Tibial nerve (tissue), 4 donors: ENCODE results near the gene SUGCT. TPM values are rescaled to one million over a fixed set of nuclear protein-coding genes. Genes with fewer than 3 reads are reported as not detected.

Experiments
- DNase-seq, 2 donors: peaks; one replicate each; pipeline ENCODE4 v3.0.0-alpha.2; 2019; ENCODE audit warnings: low spot score in 2 of 2
- H3K27ac ChIP-seq, 4 donors: fragments of 200-600 bp; sonication (generic) in 3 of 4; one replicate each; pipeline ENCODE4 v1.5.1; 2017 to 2019; ENCODE audit warnings: mild to moderate bottlenecking in 1 of 4
- H3K27me3 ChIP-seq, 2 donors: fragments of 200-600 bp; sonication (generic) in 1 of 2; one replicate each; pipeline versions ENCODE4 v1.5.1 to v1.6.0; 2017 to 2019
- H3K36me3 ChIP-seq, 3 donors: fragments of 200-600 bp; sonication (generic); one replicate each; pipeline ENCODE4 v1.5.1; 2018 to 2019
- H3K4me1 ChIP-seq, 4 donors: fragments of 200-600 bp; sonication (generic) in 3 of 4; one replicate each; pipeline ENCODE4 v1.5.1; 2017 to 2019
- H3K4me3 ChIP-seq, 4 donors: fragments of 200-600 bp; sonication (generic) in 3 of 4; one replicate each; pipeline ENCODE4 v1.5.1; 2017 to 2019; ENCODE audit warnings: mild to moderate bottlenecking in 1 of 4, moderate library complexity in 1 of 4
- H3K9me3 ChIP-seq, 4 donors: fragments of 200-600 bp; sonication (generic) in 3 of 4; one replicate each; pipeline ENCODE4 v1.5.1; 2017 to 2019
- CTCF ChIP-seq, 5 experiments: fragments of 200-600 bp in 3 of 5; fragments of 450-650 bp in 2 of 5; sonication (generic) in 3 of 5; IDR thresholded peaks; one replicate each; pipeline ENCODE4 v1.5.1; 2016 to 2019; ENCODE audit warnings: antibody characterized with exemption in 5 of 5, mild to moderate bottlenecking in 3 of 5, moderate library complexity in 2 of 5
- EP300 ChIP-seq, 2 donors: sonication (generic); formaldehyde crosslinking; IDR thresholded peaks; one replicate each; pipeline ENCODE4 v1.6.1; 2017; ENCODE audit warnings: antibody characterized with exemption in 2 of 2, mild to moderate bottlenecking in 1 of 2
- POLR2A ChIP-seq, 2 donors: fragments of 450-650 bp; IDR thresholded peaks; one replicate each; pipeline ENCODE4 v1.6.1; 2017; ENCODE audit warnings: antibody characterized with exemption in 2 of 2, mild to moderate bottlenecking in 2 of 2, moderate library complexity in 2 of 2
- WGBS, 2 donors: methylation state at CpG; one replicate each; pipeline ENCODE4 v1.1.5; 2018; 5-methylcytosine and 5-hydroxymethylcytosine counted together
- total RNA-seq, 4 donors: library from RNA; depleted of rRNA; stranded (reverse); fragments of >200 nt; gene quantifications; one replicate each; pipeline ENCODE4 v1.1.0, GENCODE V29; 2016

SUGCT gene
- total RNA-seq, 4 donors from 2014 or later, result 2.7 to 20.8 (median 6.2) TPM

- Histone ChIP-seq H3K9me3 (no peaks in the 10 kb centered on the region), H3K4me3 (no peak overlapping the region), H3K27ac (no peak overlapping the region), H3K4me1 (peaks cover 0 to 15% (median 0%) of the 10 kb centered on the region in 4 donors), H3K27me3 (no peaks in the 10 kb centered on the region), H3K36me3 (no peaks in the 10 kb centered on the region)
- 93 to 100% methylated on average over 2 of the region's 2 CpGs for WGBS, 2 donors
- TF ChIP-seq CTCF (IDR thresholded peaks at IDR 0.05) (no peak), POLR2A (IDR thresholded peaks at IDR 0.05) (no peak), EP300 (IDR thresholded peaks at IDR 0.05) (no peak)
- no peak for DNase-seq
Measured at GRCh38 chr7:40782836-40783235, 648.0 kb downstream of the SUGCT start.

GRCh38 chr7:40784176-40784575 lies 649.4 kb downstream of the SUGCT start:
- H3K4me3 ChIP-seq, result no peak overlapping the region
- no peaks in the 10 kb centered on the region for H3K36me3 ChIP-seq
- H3K4me1 ChIP-seq, result peaks cover 0 to 15% (median 0%) of the 10 kb centered on the region in 4 donors
- H3K27ac ChIP-seq, result no peak overlapping the region
- H3K9me3 ChIP-seq, result no peaks in the 10 kb centered on the region
- no peaks in the 10 kb centered on the region for H3K27me3 ChIP-seq
- DNase-seq, result no peak
- TF ChIP-seq CTCF (IDR thresholded peaks at IDR 0.05) (no peak), POLR2A (IDR thresholded peaks at IDR 0.05) (no peak), EP300 (IDR thresholded peaks at IDR 0.05) (no peak)
- WGBS, 2 donors, result 41 to 51% methylated on average over 2 of the region's 2 CpGs

GRCh38 chr7:40786909-40787308 lies 652.1 kb downstream of the SUGCT start:
- Histone ChIP-seq H3K4me3 (no peak overlapping the region), H3K27me3 (no peaks in the 10 kb centered on the region), H3K4me1 (no peaks in the 10 kb centered on the region), H3K36me3 (no peaks in the 10 kb centered on the region), H3K9me3 (no peaks in the 10 kb centered on the region), H3K27ac (no peak overlapping the region)
- WGBS, 2 donors, result 98 to 100% methylated on average over 1 of the region's 1 CpG
- TF ChIP-seq POLR2A (IDR thresholded peaks at IDR 0.05) (no peak), CTCF (IDR thresholded peaks at IDR 0.05) (no peak), EP300 (IDR thresholded peaks at IDR 0.05) (no peak)
- no peak for DNase-seq

GRCh38 chr7:40793132-40793531 lies 658.3 kb downstream of the SUGCT start:
- Histone ChIP-seq H3K9me3 (no peaks in the 10 kb centered on the region), H3K27me3 (no peaks in the 10 kb centered on the region), H3K27ac (no peak overlapping the region), H3K36me3 (no peaks in the 10 kb centered on the region), H3K4me1 (peaks cover 0 to 10% (median 0%) of the 10 kb centered on the region in 4 donors), H3K4me3 (no peak overlapping the region)
- DNase-seq, result no peak
- 85 to 90% methylated on average over 3 of the region's 3 CpGs for WGBS, 2 donors
- TF ChIP-seq EP300 (IDR thresholded peaks at IDR 0.05) (no peak), CTCF (IDR thresholded peaks at IDR 0.05) (no peak), POLR2A (IDR thresholded peaks at IDR 0.05) (no peak)

GRCh38 chr7:40795607-40796006 lies 660.8 kb downstream of the SUGCT start:
- TF ChIP-seq POLR2A (IDR thresholded peaks at IDR 0.05) (no peak), CTCF (IDR thresholded peaks at IDR 0.05) (no peak)
- Histone ChIP-seq H3K4me1 (peaks cover 0 to 10% (median 0%) of the 10 kb centered on the region in 4 donors), H3K27ac (peak overlapping the region in 1 of 4 donors; percentile 2), H3K9me3 (no peaks in the 10 kb centered on the region), H3K4me3 (no peak overlapping the region), H3K36me3 (no peaks in the 10 kb centered on the region), H3K27me3 (no peaks in the 10 kb centered on the region)
- WGBS, 2 donors, result 49 to 51% methylated on average over 1 of the region's 1 CpG
- no peak for DNase-seq
